Measurements from ENCODE around the gene SIRPB2.

SIRPB2 gene

GRCh38 chr20:1442304-1442703, 48.9 kb downstream of the SIRPB2 start:
- Mint-ChIP-seq H3K27me3 (no peaks in the 10 kb centered on the region), H3K4me3 (no peak overlapping the region), H3K36me3 (peaks cover 5% of the 10 kb centered on the region), H3K27ac (no peak overlapping the region), H3K4me1 (peaks cover 23% of the 10 kb centered on the region), H3K9me3 (no peaks in the 10 kb centered on the region)

- Mint-ChIP-seq H3K4me1 (peaks cover 26% of the 10 kb centered on the region), H3K4me3 (no peak overlapping the region), H3K36me3 (peaks cover 7% of the 10 kb centered on the region), H3K9me3 (no peaks in the 10 kb centered on the region), H3K27me3 (no peaks in the 10 kb centered on the region), H3K27ac (no peak overlapping the region)
These were observed 50.1 kb downstream of the SIRPB2 start for GRCh38 chr20:1441133-1441532.

GRCh38 chr20:1440024-1440423, 51.2 kb downstream of the SIRPB2 start:
- H3K27ac Mint-ChIP-seq = no peak overlapping the region
- H3K4me1 Mint-ChIP-seq = peaks cover 32% of the 10 kb centered on the region
- no peaks in the 10 kb centered on the region for H3K27me3 Mint-ChIP-seq
- no peak overlapping the region for H3K4me3 Mint-ChIP-seq
- H3K9me3 Mint-ChIP-seq = no peaks in the 10 kb centered on the region
- peaks cover 7% of the 10 kb centered on the region for H3K36me3 Mint-ChIP-seq

- Mint-ChIP-seq H3K36me3 (peaks cover 7% of the 10 kb centered on the region), H3K9me3 (no peaks in the 10 kb centered on the region), H3K4me3 (no peak overlapping the region), H3K27me3 (no peaks in the 10 kb centered on the region), H3K4me1 (peaks cover 41% of the 10 kb centered on the region), H3K27ac (no peak overlapping the region)
These were observed 52.9 kb downstream of the SIRPB2 start for GRCh38 chr20:1438361-1438760.

- Mint-ChIP-seq H3K27me3 (no peaks in the 10 kb centered on the region), H3K4me3 (no peak overlapping the region), H3K4me1 (peaks cover 45% of the 10 kb centered on the region), H3K27ac (no peak overlapping the region), H3K9me3 (no peaks in the 10 kb centered on the region), H3K36me3 (peaks cover 7% of the 10 kb centered on the region)
These were observed 53.9 kb downstream of the SIRPB2 start for GRCh38 chr20:1437235-1437904.

GRCh38 chr20:1436263-1436662, 55.0 kb downstream of the SIRPB2 start:
- Mint-ChIP-seq H3K36me3 (peaks cover 7% of the 10 kb centered on the region), H3K27ac (no peak overlapping the region), H3K27me3 (no peaks in the 10 kb centered on the region), H3K9me3 (no peaks in the 10 kb centered on the region), H3K4me3 (no peak overlapping the region), H3K4me1 (peaks cover 34% of the 10 kb centered on the region)

- H3K36me3 Mint-ChIP-seq = peaks cover 6% of the 10 kb centered on the region
- peaks cover 27% of the 10 kb centered on the region for H3K4me1 Mint-ChIP-seq
- no peaks in the 10 kb centered on the region for H3K9me3 Mint-ChIP-seq
- H3K4me3 Mint-ChIP-seq = no peak overlapping the region
- no peak overlapping the region for H3K27ac Mint-ChIP-seq
- H3K27me3 Mint-ChIP-seq = no peaks in the 10 kb centered on the region
These were observed 55.9 kb downstream of the SIRPB2 start for GRCh38 chr20:1435337-1435699.

- H3K4me3 Mint-ChIP-seq = no peak overlapping the region
- H3K4me1 Mint-ChIP-seq = peaks cover 25% of the 10 kb centered on the region
These were observed 56.5 kb downstream of the SIRPB2 start for GRCh38 chr20:1434571-1435336.

GRCh38 chr20:1431158-1431557, 60.1 kb downstream of the SIRPB2 start:
- peaks cover 4% of the 10 kb centered on the region for H3K36me3 Mint-ChIP-seq
- no peak overlapping the region for H3K4me3 Mint-ChIP-seq
- peaks cover 23% of the 10 kb centered on the region for H3K4me1 Mint-ChIP-seq
- H3K27me3 Mint-ChIP-seq = no peaks in the 10 kb centered on the region
- H3K9me3 Mint-ChIP-seq = no peaks in the 10 kb centered on the region
- no peak overlapping the region for H3K27ac Mint-ChIP-seq

More at GRCh38 chr20:1434571-1435336, 56.5 kb downstream of the SIRPB2 start:
- H3K27me3 Mint-ChIP-seq = no peaks in the 10 kb centered on the region
- H3K9me3 Mint-ChIP-seq = no peaks in the 10 kb centered on the region
- peaks cover 6% of the 10 kb centered on the region for H3K36me3 Mint-ChIP-seq
- H3K27ac Mint-ChIP-seq = no peak overlapping the region

- Mint-ChIP-seq H3K27ac (no peak overlapping the region), H3K4me3 (no peak overlapping the region), H3K36me3 (peaks cover 4% of the 10 kb centered on the region), H3K9me3 (no peaks in the 10 kb centered on the region), H3K4me1 (peaks cover 17% of the 10 kb centered on the region), H3K27me3 (no peaks in the 10 kb centered on the region)
These were observed 61.2 kb downstream of the SIRPB2 start for GRCh38 chr20:1430004-1430451.

- H3K4me1 Mint-ChIP-seq = peaks cover 9% of the 10 kb centered on the region
- no peaks in the 10 kb centered on the region for H3K27me3 Mint-ChIP-seq
- no peak overlapping the region for H3K27ac Mint-ChIP-seq
- no peaks in the 10 kb centered on the region for H3K9me3 Mint-ChIP-seq
- no peak overlapping the region for H3K4me3 Mint-ChIP-seq
- peaks cover 1% of the 10 kb centered on the region for H3K36me3 Mint-ChIP-seq
These were observed 62.0 kb downstream of the SIRPB2 start for GRCh38 chr20:1429143-1429728.

- Mint-ChIP-seq H3K27ac (no peak overlapping the region), H3K9me3 (no peaks in the 10 kb centered on the region), H3K27me3 (no peaks in the 10 kb centered on the region), H3K4me3 (no peak overlapping the region), H3K4me1 (peaks cover 10% of the 10 kb centered on the region), H3K36me3 (no peaks in the 10 kb centered on the region)
These were observed 63.7 kb downstream of the SIRPB2 start for GRCh38 chr20:1427457-1428054.

GRCh38 chr20:1426231-1426849, 64.9 kb downstream of the SIRPB2 start:
- Mint-ChIP-seq H3K9me3 (no peaks in the 10 kb centered on the region), H3K4me1 (peaks cover 10% of the 10 kb centered on the region), H3K36me3 (peaks cover 2% of the 10 kb centered on the region), H3K27ac (no peak overlapping the region), H3K4me3 (no peak overlapping the region), H3K27me3 (no peaks in the 10 kb centered on the region)

All from activated naive CD4-positive, alpha-beta T cell treated with anti-CD3 and anti-CD28 coated beads, Interleukin-2, amount 50 U/mL, for 24 hours (primary cell).